Measurements from ENCODE around the gene FCRL4.

- TF ChIP-seq CTCF (conservative IDR thresholded peaks at IDR 0.05; ENCODE audit: low read depth, low read length): no peak
- no peak for TF ChIP-seq ELK1 (IDR thresholded peaks at IDR 0.05; ENCODE audit: borderline replicate concordance, low read depth, low read length)
- no peak for TF ChIP-seq RAD21 (IDR thresholded peaks at IDR 0.05; ENCODE audit: low read length)
- no peak for TF ChIP-seq POLR2A (IDR thresholded peaks at IDR 0.05; ENCODE audit: low read depth, low read length)
- no peak for TF ChIP-seq MAZ (IDR thresholded peaks at IDR 0.05; ENCODE audit: borderline replicate concordance, low read depth, low read length)
- no peak for TF ChIP-seq CHD1 (IDR thresholded peaks at IDR 0.05; ENCODE audit: low read depth, low read length)
- no peak for TF ChIP-seq RCOR1 (IDR thresholded peaks at IDR 0.05; ENCODE audit: insufficient replicate concordance, low read length)
- TF ChIP-seq USF2 (IDR thresholded peaks at IDR 0.05; ENCODE audit: low read depth, low read length): no peak
- TF ChIP-seq CEBPB (IDR thresholded peaks at IDR 0.05; ENCODE audit: low read depth, low read length): no peak
Observed at GRCh38 chr1:157539568-157539967, 58.3 kb downstream of the FCRL4 start.

Measured in IMR-90 (cell line).